Stimulated activated CD4-positive, alpha-beta T cell treated with anti-CD3 and anti-CD28 coated beads, Interleukin-15, amount 100 ng/mL, for 1 hour (primary cell): ENCODE measurements around the gene TENM3.

Experiments used
- DNase-seq, 2 donors: peaks; one replicate each; pipeline ENCODE4 v3.0.0-alpha.2; 2020; ENCODE audit warnings: low read depth in 1 of 2, low spot score in 1 of 2

Gene TENM3

GRCh38 chr4:182391111-182391684 is 148.0 kb downstream of the TENM3 start:
- no peak for DNase-seq

- DNase-seq: no peak
These were observed 151.0 kb downstream of the TENM3 start for GRCh38 chr4:182394181-182394580.

GRCh38 chr4:182400081-182400480 is 156.9 kb downstream of the TENM3 start:
- no peak for DNase-seq

GRCh38 chr4:182400790-182401189 is 157.6 kb downstream of the TENM3 start:
- DNase-seq: no peak

- no peak for DNase-seq
These were observed 161.2 kb downstream of the TENM3 start for GRCh38 chr4:182404376-182404775.

GRCh38 chr4:182405087-182405486 is 161.9 kb downstream of the TENM3 start:
- no peak for DNase-seq

GRCh38 chr4:182409271-182409670 is 166.1 kb downstream of the TENM3 start:
- DNase-seq: no peak

- no peak for DNase-seq
These were observed 168.2 kb downstream of the TENM3 start for GRCh38 chr4:182411391-182411790.

GRCh38 chr4:182413550-182413949 is 170.3 kb downstream of the TENM3 start:
- DNase-seq: no peak

GRCh38 chr4:182415116-182415515 is 171.9 kb downstream of the TENM3 start:
- no peak for DNase-seq

- DNase-seq: no peak
These were observed 172.9 kb downstream of the TENM3 start for GRCh38 chr4:182416067-182416466.

- DNase-seq: no peak
These were observed 175.0 kb downstream of the TENM3 start for GRCh38 chr4:182418054-182418734.

GRCh38 chr4:182420189-182420588 is 177.0 kb downstream of the TENM3 start:
- no peak for DNase-seq

- DNase-seq: no peak
These were observed 178.6 kb downstream of the TENM3 start for GRCh38 chr4:182421753-182422152.

- no peak for DNase-seq
These were observed 182.1 kb downstream of the TENM3 start for GRCh38 chr4:182425302-182425701.

GRCh38 chr4:182426901-182427300 is 183.7 kb downstream of the TENM3 start:
- DNase-seq: no peak

GRCh38 chr4:182427554-182427953 is 184.4 kb downstream of the TENM3 start:
- DNase-seq: no peak

GRCh38 chr4:182429896-182430295 is 186.7 kb downstream of the TENM3 start:
- no peak for DNase-seq

- no peak for DNase-seq
These were observed 189.6 kb downstream of the TENM3 start for GRCh38 chr4:182432819-182433218.

GRCh38 chr4:182434720-182435119 is 191.5 kb downstream of the TENM3 start:
- no peak for DNase-seq

- no peak for DNase-seq
These were observed 192.2 kb downstream of the TENM3 start for GRCh38 chr4:182435401-182435800.

- no peak for DNase-seq
These were observed 199.9 kb downstream of the TENM3 start for GRCh38 chr4:182443070-182443469.

- no peak for DNase-seq
These were observed 204.6 kb downstream of the TENM3 start for GRCh38 chr4:182447767-182448280.
